Osteocyte (in vitro differentiated cells): ENCODE measurements around the gene NEK4. TPM values are rescaled to one million over a fixed set of nuclear protein-coding genes. Genes with fewer than 3 reads are reported as not detected.

Experiments used
- DNase-seq: peaks from one replicate; pipeline ENCODE4 v3.0.0; 2021; ENCODE audit warnings: mixed read lengths; ENCODE audit not compliant: unreplicated experiment; ENCODE audit errors: extremely low spot score
- H3K27ac Mint-ChIP-seq: one replicate; pipeline ENCODE4 v1.8.0; 2021; ENCODE audit warnings: mild to moderate bottlenecking, mixed read lengths; ENCODE audit not compliant: unreplicated experiment
- H3K27me3 Mint-ChIP-seq: one replicate; pipeline ENCODE4 v1.8.0; 2021; ENCODE audit warnings: mixed read lengths; ENCODE audit not compliant: unreplicated experiment
- H3K36me3 Mint-ChIP-seq: one replicate; pipeline ENCODE4 v1.8.0; 2021; ENCODE audit warnings: mixed read lengths; ENCODE audit not compliant: unreplicated experiment
- H3K4me1 Mint-ChIP-seq: one replicate; pipeline ENCODE4 v1.8.0; 2021; ENCODE audit warnings: mixed read lengths; ENCODE audit not compliant: unreplicated experiment
- H3K4me3 Mint-ChIP-seq: one replicate; pipeline ENCODE4 v1.8.0; 2021; ENCODE audit warnings: mild to moderate bottlenecking, moderate library complexity, mixed read lengths; ENCODE audit not compliant: unreplicated experiment
- H3K9me3 Mint-ChIP-seq: one replicate; pipeline ENCODE4 v1.8.0; 2021; ENCODE audit warnings: mixed read lengths; ENCODE audit not compliant: unreplicated experiment
- total RNA-seq: library from RNA; stranded (reverse); gene quantifications from 2 replicates; pipeline ENCODE4 v1.2.1, GENCODE V29; 2021
- TF ChIP-seq, protein P1 (sequence below): fragments of 200-600 bp; sonication (generic); IDR thresholded peaks from 2 replicates; pipeline ENCODE4 v1.5.0; 2021; ENCODE audit warnings: antibody characterized with exemption, mild to moderate bottlenecking, moderate library complexity

The NEK4 gene
- total RNA-seq, 1 donor from 2014 or later = 23.1 TPM

DNA sequence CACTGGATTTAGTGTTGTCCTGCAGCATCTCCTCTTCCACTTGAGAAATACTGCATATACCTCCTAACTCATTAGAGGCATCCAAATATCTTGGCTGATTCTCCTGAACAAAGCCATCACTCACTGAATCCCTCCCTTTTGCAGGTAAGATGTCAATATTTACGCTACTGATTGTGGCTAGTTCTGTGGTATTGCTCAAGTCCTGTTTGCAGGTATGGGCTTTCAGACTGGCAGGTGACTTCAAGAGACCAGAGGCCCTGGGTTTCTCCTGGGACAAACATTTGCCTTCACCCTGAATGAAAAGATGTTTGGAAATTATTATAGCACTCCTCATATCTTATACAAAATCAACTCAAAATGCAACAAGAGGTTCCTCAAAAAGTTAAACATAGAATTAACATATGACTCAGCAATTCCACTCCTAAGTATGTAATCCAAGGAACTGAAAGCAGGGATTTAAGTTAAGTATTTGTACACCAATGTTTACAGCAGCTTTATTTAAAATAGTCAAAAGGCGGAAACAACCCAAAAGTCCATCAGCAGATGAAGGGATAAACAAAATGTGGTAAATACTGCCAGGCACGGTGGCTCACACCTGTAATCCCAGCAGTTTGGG lies 18.6 kb downstream of the NEK4 start:
- Mint-ChIP-seq H3K27ac (peak overlapping the region; percentile 7), H3K36me3 (peaks cover 49% of the 10 kb centered on the region), H3K9me3 (peaks cover 7% of the 10 kb centered on the region), H3K4me1 (no peaks in the 10 kb centered on the region), H3K4me3 (no peak overlapping the region), H3K27me3 (no peaks in the 10 kb centered on the region)
- TF ChIP-seq, protein P1, sequence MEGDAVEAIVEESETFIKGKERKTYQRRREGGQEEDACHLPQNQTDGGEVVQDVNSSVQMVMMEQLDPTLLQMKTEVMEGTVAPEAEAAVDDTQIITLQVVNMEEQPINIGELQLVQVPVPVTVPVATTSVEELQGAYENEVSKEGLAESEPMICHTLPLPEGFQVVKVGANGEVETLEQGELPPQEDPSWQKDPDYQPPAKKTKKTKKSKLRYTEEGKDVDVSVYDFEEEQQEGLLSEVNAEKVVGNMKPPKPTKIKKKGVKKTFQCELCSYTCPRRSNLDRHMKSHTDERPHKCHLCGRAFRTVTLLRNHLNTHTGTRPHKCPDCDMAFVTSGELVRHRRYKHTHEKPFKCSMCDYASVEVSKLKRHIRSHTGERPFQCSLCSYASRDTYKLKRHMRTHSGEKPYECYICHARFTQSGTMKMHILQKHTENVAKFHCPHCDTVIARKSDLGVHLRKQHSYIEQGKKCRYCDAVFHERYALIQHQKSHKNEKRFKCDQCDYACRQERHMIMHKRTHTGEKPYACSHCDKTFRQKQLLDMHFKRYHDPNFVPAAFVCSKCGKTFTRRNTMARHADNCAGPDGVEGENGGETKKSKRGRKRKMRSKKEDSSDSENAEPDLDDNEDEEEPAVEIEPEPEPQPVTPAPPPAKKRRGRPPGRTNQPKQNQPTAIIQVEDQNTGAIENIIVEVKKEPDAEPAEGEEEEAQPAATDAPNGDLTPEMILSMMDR = no peak
- no peak for DNase-seq

DNA sequence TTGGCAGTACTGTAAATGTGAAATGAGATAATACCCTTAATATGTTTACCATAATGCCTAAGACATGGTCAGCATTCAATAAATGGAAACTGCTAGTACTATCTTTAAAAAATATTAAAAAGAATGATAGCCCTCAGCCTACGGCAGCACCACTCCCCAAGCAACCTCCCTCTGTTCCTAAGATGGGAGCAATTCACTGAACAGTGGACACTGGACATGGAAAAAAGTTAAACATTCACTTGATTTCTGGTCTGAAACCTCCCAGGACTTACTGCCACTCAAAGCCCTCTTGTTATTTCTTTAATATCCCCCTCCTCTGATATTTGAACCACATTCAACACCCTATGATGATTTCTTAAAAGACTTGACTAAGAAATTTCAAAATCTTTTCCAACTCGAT lies 27.0 kb downstream of the NEK4 start:
- Mint-ChIP-seq H3K36me3 (peaks cover 43% of the 10 kb centered on the region), H3K27me3 (no peaks in the 10 kb centered on the region), H3K4me1 (no peaks in the 10 kb centered on the region), H3K9me3 (no peaks in the 10 kb centered on the region), H3K4me3 (no peak overlapping the region), H3K27ac (no peak overlapping the region)
- TF ChIP-seq, protein P1 = no peak
- DNase-seq = no peak

- TF ChIP-seq, protein P1 = no peak
- Mint-ChIP-seq H3K36me3 (peaks cover 39% of the 10 kb centered on the region), H3K9me3 (no peaks in the 10 kb centered on the region), H3K27me3 (no peaks in the 10 kb centered on the region), H3K4me1 (no peaks in the 10 kb centered on the region), H3K4me3 (no peak overlapping the region), H3K27ac (no peak overlapping the region)
- no peak for DNase-seq
Measured at GRCh38 chr3:52743152-52743551, 27.6 kb downstream of the NEK4 start.

- H3K27ac Mint-ChIP-seq = no peak overlapping the region
- TF ChIP-seq, protein P1 = peak; percentile 78
Measured at GRCh38 chr3:52742418-52743041, 28.2 kb downstream of the NEK4 start.

DNA sequence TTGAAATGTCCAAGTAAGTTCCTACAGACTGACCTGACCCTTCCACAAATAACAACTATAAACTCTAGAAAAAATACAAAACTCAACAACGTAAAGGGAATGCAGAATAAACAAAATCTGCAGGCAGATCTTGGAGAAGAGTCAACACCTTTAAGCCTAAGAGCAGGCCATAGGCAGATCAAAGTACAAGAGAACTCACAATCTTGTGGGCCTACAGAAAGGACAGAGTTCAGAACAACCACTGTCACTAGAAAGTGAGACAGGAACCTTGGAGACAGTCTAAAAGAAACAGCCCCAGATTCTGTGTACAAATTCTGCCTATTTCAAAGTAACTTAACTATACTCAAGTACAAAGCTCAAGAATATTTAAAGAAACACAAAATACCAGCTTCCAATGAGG lies 31.0 kb downstream of the NEK4 start:
- no peaks in the 10 kb centered on the region for H3K4me1 Mint-ChIP-seq
- H3K36me3 Mint-ChIP-seq = peaks cover 41% of the 10 kb centered on the region
- no peaks in the 10 kb centered on the region for H3K9me3 Mint-ChIP-seq
- H3K27ac Mint-ChIP-seq = no peak overlapping the region
- DNase-seq = no peak
- H3K27me3 Mint-ChIP-seq = no peaks in the 10 kb centered on the region
- H3K4me3 Mint-ChIP-seq = no peak overlapping the region
- TF ChIP-seq, protein P1 = no peak

More at GRCh38 chr3:52742418-52743041, 28.2 kb downstream of the NEK4 start:
- DNase-seq = no peak
- Mint-ChIP-seq H3K4me3 (no peak overlapping the region), H3K9me3 (no peaks in the 10 kb centered on the region), H3K36me3 (peaks cover 39% of the 10 kb centered on the region), H3K4me1 (no peaks in the 10 kb centered on the region), H3K27me3 (no peaks in the 10 kb centered on the region)
